Activated CD4-positive, alpha-beta memory T cell treated with anti-CD3 and anti-CD28 coated beads for 36 hours (primary cell): ENCODE data around the gene TSEN54. TPM values are rescaled to one million over a fixed set of nuclear protein-coding genes. Genes with fewer than 3 reads are reported as not detected.

Experiments
- CTCF ChIA-PET: fragments of 350-600 bp; sonication (Branson Sonifier 250); formaldehyde crosslinking; loops from one replicate; lab custom pipeline; 2021; ENCODE audit warnings: antibody characterized with exemption, inconsistent platforms; lab: Charles Lee
- POLR2A ChIA-PET: fragments of 350-600 bp; sonication (Branson Sonifier 250); formaldehyde crosslinking; loops from one replicate; lab custom pipeline; 2021; ENCODE audit warnings: antibody characterized with exemption; lab: Charles Lee
- DNase-seq: peaks from one replicate; pipeline ENCODE4 v3.0.0-alpha.2; 2020
- H3K27ac Mint-ChIP-seq: one replicate; pipeline ENCODE4 v1.8.0; 2021; ENCODE audit warnings: mixed read lengths
- H3K27me3 Mint-ChIP-seq: one replicate; pipeline ENCODE4 v1.8.0; 2021; ENCODE audit warnings: mixed read lengths
- H3K36me3 Mint-ChIP-seq: one replicate; pipeline ENCODE4 v1.8.0; 2021; ENCODE audit warnings: mixed read lengths
- H3K4me1 Mint-ChIP-seq: one replicate; pipeline ENCODE4 v1.8.0; 2021; ENCODE audit warnings: low read depth, mixed read lengths
- H3K4me3 Mint-ChIP-seq: one replicate; pipeline ENCODE4 v1.8.0; 2021; ENCODE audit warnings: mild to moderate bottlenecking, mixed read lengths
- H3K9me3 Mint-ChIP-seq: one replicate; pipeline ENCODE4 v1.8.0; 2021; ENCODE audit warnings: mixed read lengths
- intact Hi-C: fragments of 100-400 bp; cut with micrococcal nuclease; formaldehyde crosslinking; loops from one replicate; pipeline ENCODE4 v1.15.1; 2023
- total RNA-seq, 2 experiments: library from RNA; stranded (reverse); gene quantifications; one replicate each; pipeline ENCODE4 v1.2.3, GENCODE V29; 2021

The TSEN54 gene
- total RNA-seq, 2 experiments from 2014 or later: 34.9 to 39.7 TPM

DNA sequence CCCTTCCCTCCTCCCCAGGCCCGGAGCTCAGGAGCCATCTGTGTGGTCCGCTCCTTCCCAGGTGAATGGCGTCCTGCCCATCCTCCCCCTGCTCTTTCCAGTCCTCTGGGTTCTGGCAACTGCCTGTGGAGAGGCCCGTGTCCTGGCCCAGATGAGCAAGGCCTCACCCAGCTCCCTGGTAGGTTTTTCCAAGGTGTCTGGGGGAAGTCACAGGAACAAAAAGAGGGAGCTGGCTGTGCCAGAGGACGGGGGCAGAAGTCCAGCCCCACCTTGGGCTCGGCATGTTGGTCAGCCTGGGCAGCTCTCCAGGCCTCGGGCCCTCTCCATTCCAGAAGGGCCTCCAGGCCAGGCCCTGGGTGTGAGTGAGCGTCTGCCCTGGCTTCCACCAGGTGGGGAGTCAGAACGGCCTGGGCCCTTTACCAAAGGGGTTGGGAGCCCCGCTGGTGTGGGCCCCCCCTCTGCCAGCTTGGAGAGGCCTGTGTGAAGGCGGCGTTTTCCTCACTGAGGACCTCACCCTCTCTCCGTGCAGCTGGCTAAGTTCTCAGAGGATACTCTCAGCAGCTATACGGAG, 26.1 kb upstream of the TSEN54 start:
- no peak for DNase-seq
- ChIA-PET POLR2A (no interaction called here), CTCF (no interaction called here)
- H3K27me3 Mint-ChIP-seq: no peaks in the 10 kb centered on the region
- H3K27ac Mint-ChIP-seq: no peak overlapping the region
- no peak overlapping the region for H3K4me3 Mint-ChIP-seq
- H3K4me1 Mint-ChIP-seq: peaks cover 18% of the 10 kb centered on the region
- no peaks in the 10 kb centered on the region for H3K9me3 Mint-ChIP-seq
- H3K36me3 Mint-ChIP-seq: peaks cover 5% of the 10 kb centered on the region
- intact Hi-C loops: no loop called here

DNA sequence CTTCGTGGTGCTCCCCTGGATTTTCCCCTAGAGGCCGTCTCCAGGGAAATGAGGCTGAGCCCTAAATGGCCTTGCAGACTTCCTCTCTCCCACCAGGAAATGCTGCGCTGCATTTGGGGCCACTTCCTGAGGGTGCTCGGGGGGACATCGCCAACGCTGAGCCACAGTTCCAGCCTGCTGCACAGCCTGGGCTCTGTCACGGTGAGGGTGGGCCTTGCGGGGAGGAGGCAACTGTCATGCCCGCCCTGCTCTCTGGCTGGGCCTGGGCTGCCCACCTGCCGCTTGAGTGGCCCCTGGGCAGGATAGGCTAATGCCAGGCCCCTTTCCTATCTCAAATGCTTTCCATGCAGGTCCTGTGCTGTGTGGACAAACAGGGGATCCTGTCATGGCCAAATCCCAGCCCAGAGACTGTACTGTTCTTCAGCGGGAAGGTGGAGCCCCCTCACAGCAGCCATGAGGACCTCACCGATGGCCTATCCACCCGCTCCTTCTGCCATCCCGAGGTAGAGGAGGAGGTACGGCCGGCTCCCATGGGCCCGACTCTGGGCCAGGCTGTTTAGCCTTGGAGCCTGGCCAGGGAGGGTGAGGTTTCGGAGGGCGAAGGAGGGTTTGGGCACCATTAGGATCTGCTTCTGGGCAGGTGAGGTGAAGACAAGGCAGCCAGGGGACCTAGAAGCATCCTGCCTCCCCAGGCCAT, 25.2 kb upstream of the TSEN54 start:
- intact Hi-C loops: no loop called here
- peaks cover 18% of the 10 kb centered on the region for H3K4me1 Mint-ChIP-seq
- no peak overlapping the region for H3K4me3 Mint-ChIP-seq
- H3K36me3 Mint-ChIP-seq: peaks cover 5% of the 10 kb centered on the region
- no peaks in the 10 kb centered on the region for H3K9me3 Mint-ChIP-seq
- ChIA-PET POLR2A (no interaction called here), CTCF (no interaction called here)
- no peaks in the 10 kb centered on the region for H3K27me3 Mint-ChIP-seq
- H3K27ac Mint-ChIP-seq: no peak overlapping the region
- no peak for DNase-seq

DNA sequence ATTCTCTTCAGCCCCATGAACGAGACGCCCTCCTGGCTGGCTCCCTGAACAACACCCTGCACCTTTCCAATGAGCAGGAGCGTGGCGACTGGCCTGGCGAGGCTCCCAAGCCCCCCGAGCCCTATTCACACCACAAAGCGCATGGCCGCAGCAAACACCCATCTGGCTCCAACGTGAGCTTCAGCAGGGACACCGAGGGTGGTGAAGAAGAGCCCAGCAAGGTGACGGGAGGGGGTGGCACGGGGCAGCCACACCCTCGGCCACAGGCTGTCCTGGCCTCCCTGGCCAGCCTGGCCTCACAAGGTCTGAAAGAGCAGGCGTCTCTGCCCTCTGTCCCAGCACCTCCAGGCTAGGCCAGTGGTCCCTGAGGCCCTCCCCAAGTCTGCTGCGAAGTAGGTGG, 24.6 kb upstream of the TSEN54 start:
- no peak for DNase-seq
- no peak overlapping the region for H3K4me3 Mint-ChIP-seq
- intact Hi-C loops: no loop called here
- no peaks in the 10 kb centered on the region for H3K27me3 Mint-ChIP-seq
- H3K9me3 Mint-ChIP-seq: no peaks in the 10 kb centered on the region
- ChIA-PET POLR2A (no interaction called here), CTCF (no interaction called here)
- peaks cover 12% of the 10 kb centered on the region for H3K4me1 Mint-ChIP-seq
- H3K36me3 Mint-ChIP-seq: peaks cover 3% of the 10 kb centered on the region
- H3K27ac Mint-ChIP-seq: no peak overlapping the region

DNA sequence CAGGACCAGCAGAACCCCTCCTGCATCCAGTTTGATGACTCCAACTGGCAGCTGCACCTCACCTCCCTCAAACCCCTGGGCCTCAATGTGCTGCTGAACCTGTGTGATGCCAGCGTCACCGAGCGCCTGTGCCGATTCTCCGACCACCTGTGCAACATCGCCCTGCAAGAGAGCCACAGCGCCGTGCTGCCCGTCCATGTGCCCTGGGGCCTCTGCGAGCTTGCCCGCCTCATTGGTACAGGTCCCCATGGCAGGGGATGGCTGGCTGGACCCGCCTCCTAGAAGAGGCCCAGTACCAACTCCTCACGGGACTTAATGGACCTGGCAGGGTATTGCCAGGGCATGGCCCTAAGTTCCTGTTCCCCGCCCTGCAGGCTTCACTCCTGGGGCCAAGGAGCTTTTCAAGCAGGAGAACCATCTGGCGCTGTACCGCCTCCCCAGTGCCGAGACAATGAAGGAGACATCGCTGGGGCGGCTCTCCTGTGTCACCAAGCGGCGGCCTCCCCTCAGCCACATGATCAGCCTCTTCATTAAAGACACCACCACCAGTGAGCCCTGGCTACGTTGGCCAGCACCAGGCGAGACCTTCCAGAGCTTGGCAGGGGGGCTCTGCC, 23.7 kb upstream of the TSEN54 start:
- CTCF ChIA-PET: no interaction called here
- Mint-ChIP-seq H3K27ac (no peak overlapping the region), H3K9me3 (no peaks in the 10 kb centered on the region), H3K36me3 (peaks cover 6% of the 10 kb centered on the region), H3K4me1 (peaks cover 3% of the 10 kb centered on the region), H3K27me3 (no peaks in the 10 kb centered on the region), H3K4me3 (no peak overlapping the region)
- intact Hi-C loops: no loop called here
- DNase-seq: no peak
- POLR2A ChIA-PET: no interaction called here

DNA sequence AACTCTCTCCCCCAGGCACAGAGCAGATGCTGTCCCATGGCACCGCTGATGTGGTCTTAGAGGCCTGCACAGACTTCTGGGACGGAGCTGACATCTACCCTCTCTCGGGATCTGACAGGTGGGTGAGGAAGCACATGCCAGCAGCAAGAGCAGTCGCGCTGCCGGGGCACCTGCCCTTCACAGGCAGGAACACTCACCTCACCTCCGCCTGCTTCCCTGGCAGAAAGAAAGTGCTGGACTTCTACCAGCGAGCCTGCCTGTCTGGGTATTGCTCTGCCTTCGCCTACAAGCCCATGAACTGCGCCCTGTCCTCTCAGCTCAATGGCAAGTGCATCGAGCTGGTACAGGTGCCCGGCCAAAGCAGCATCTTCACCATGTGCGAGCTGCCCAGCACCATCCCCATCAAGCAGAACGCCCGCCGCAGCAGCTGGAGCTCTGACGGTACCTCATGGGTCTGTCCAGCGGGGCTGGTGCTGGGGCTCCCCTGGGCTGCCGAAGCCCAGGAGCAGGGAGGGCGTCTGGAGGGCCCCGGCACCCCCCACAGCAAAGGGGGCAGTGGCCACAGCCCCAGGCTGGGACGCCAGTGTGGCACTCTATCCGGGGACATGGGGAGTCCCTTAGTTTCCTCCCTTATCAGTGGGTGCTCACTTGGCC, 22.7 kb upstream of the TSEN54 start:
- Mint-ChIP-seq H3K9me3 (no peaks in the 10 kb centered on the region), H3K27ac (no peak overlapping the region), H3K4me3 (no peak overlapping the region), H3K4me1 (no peaks in the 10 kb centered on the region), H3K27me3 (no peaks in the 10 kb centered on the region), H3K36me3 (peaks cover 6% of the 10 kb centered on the region)
- POLR2A ChIA-PET: no interaction called here
- DNase-seq: no peak
- CTCF ChIA-PET: no interaction called here
- intact Hi-C loops: no loop called here

DNA sequence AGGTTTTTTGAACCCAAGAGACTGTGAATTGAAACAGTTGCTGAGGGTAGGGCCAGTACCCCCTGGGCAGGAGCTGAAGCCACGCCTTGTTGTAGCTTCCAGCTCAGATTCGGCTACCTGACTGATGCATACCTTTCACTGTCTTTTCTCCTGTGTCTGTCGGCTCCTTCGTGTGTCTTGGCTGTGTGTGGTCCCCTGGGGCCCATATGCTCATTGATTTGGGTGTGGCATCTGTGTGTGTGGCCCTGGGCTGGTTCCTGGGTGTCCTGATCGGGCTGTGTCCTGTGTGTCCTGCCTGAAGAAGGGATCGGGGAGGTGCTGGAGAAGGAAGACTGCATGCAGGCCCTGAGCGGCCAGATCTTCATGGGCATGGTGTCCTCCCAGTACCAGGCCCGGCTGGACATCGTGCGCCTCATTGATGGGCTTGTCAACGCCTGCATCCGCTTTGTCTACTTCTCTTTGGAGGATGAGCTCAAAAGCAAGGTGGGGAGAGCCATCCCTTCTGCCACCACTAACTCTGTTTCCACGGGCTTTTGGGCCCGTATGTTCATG, 21.9 kb upstream of the TSEN54 start:
- H3K9me3 Mint-ChIP-seq: no peaks in the 10 kb centered on the region

DNA sequence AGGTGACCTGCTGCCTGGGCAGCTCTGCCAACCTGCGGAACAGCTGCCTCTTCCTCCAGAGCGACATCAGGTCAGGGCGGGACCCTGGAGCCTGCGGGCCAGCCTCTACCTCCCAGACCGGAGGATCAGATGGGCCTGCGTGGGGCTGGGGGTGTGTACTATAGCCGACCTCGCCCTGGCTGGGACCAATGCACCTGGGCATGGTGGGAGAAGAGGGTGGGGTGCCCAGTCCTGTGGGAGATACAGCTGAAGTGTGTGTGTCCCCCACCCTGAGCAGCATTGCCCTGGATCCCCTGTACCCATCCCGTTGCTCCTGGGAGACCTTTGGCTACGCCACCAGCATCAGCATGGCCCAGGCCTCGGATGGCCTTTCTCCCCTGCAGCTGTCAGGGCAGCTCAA, 20.3 kb upstream of the TSEN54 start:
- CTCF ChIA-PET: interaction anchor here (1.1 kb wide), 1 partner anchor 10 kb away, joined by 3 read pairs; no protein-coding TSS in a partner anchor
- no peaks in the 10 kb centered on the region for H3K4me1 Mint-ChIP-seq
- no peaks in the 10 kb centered on the region for H3K27me3 Mint-ChIP-seq
- H3K27ac Mint-ChIP-seq: no peak overlapping the region
- H3K36me3 Mint-ChIP-seq: peaks cover 8% of the 10 kb centered on the region
- no peak overlapping the region for H3K4me3 Mint-ChIP-seq
- no peak for DNase-seq
- no peaks in the 10 kb centered on the region for H3K9me3 Mint-ChIP-seq
- intact Hi-C loops: no loop called here
- POLR2A ChIA-PET: no interaction called here

More for the DNA sequence above, 21.9 kb upstream of the TSEN54 start:
- no peaks in the 10 kb centered on the region for H3K27me3 Mint-ChIP-seq
- H3K27ac Mint-ChIP-seq: no peak overlapping the region
- DNase-seq: no peak
- H3K4me3 Mint-ChIP-seq: no peak overlapping the region
- H3K4me1 Mint-ChIP-seq: no peaks in the 10 kb centered on the region
- intact Hi-C loops: no loop called here
- peaks cover 6% of the 10 kb centered on the region for H3K36me3 Mint-ChIP-seq
- POLR2A ChIA-PET: no interaction called here
- CTCF ChIA-PET: no interaction called here

DNA sequence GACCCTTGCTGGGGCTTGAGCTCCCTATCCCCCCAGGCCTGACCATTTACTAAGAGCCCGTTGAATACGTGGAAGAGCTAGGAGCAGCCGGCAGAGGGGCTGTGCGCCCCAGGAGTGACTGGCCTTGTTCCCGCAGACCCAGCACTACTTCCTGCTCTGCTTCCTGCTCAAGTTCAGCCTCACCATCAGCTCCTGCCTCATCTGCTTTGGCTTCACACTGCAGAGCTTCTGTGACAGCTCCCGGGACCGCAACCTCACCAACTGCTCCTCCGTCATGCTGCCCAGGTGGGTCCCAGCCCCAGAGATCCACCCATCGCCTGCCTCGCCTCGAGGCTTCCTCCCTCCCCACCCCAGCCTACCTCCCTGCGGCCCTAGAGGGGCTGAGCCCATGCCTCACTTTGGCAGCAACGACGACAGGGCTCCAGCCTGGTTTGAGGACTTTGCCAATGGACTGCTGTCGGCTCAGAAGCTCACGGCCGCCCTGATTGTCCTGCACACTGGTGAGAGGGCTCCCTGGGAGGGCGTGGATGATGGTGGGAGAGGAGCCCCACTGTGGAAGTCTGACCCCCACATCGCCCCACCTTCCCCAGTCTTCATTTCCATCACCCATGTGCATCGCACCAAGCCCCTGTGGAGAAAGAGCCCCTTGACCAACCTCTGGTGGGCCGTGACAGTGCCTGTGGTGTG, 18.1 kb upstream of the TSEN54 start:
- POLR2A ChIA-PET: no interaction called here
- no peaks in the 10 kb centered on the region for H3K4me1 Mint-ChIP-seq
- intact Hi-C loops: no loop called here
- CTCF ChIA-PET: interaction anchor here (1.2 kb wide), 1 partner anchor 135 kb away, joined by 3 read pairs; the partner anchor contains the start of gene SMIM5
- DNase-seq: no peak
- H3K36me3 Mint-ChIP-seq: peaks cover 5% of the 10 kb centered on the region
- no peaks in the 10 kb centered on the region for H3K9me3 Mint-ChIP-seq
- no peaks in the 10 kb centered on the region for H3K27me3 Mint-ChIP-seq
- H3K27ac Mint-ChIP-seq: no peak overlapping the region
- H3K4me3 Mint-ChIP-seq: no peak overlapping the region

DNA sequence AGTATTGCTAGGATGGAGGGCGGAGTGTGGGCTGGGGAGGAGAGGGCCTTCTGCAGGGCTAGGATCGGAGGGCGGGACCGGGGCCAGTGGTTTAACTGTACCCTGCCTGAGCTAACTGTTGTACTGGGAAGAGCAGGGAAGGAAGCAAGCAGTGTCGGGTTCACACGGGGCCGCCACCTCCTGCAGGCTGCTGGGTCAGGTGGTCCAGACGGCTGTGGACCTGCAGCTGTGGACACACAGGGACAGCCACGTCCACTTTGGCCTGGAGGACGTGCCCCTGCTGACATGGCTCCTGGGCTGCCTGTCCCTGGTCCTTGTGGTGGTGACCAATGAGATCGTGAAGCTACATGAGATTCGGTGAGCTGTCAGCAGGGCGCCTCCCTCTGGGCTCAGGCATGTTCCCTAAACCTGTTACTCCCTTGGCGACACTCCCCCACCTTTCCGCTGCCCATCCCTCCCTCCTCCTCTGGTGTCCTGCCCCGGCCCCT, 17.6 kb upstream of the TSEN54 start:
- POLR2A ChIA-PET: no interaction called here
- H3K36me3 Mint-ChIP-seq: peaks cover 5% of the 10 kb centered on the region
- H3K9me3 Mint-ChIP-seq: no peaks in the 10 kb centered on the region
- intact Hi-C loops: no loop called here
- CTCF ChIA-PET: interaction anchor here (1.2 kb wide), 1 partner anchor 134 kb away, joined by 3 read pairs; the partner anchor contains the start of gene SMIM5
- H3K4me3 Mint-ChIP-seq: no peak overlapping the region
- H3K27me3 Mint-ChIP-seq: no peaks in the 10 kb centered on the region
- H3K27ac Mint-ChIP-seq: no peak overlapping the region
- DNase-seq: no peak
- no peaks in the 10 kb centered on the region for H3K4me1 Mint-ChIP-seq

DNA sequence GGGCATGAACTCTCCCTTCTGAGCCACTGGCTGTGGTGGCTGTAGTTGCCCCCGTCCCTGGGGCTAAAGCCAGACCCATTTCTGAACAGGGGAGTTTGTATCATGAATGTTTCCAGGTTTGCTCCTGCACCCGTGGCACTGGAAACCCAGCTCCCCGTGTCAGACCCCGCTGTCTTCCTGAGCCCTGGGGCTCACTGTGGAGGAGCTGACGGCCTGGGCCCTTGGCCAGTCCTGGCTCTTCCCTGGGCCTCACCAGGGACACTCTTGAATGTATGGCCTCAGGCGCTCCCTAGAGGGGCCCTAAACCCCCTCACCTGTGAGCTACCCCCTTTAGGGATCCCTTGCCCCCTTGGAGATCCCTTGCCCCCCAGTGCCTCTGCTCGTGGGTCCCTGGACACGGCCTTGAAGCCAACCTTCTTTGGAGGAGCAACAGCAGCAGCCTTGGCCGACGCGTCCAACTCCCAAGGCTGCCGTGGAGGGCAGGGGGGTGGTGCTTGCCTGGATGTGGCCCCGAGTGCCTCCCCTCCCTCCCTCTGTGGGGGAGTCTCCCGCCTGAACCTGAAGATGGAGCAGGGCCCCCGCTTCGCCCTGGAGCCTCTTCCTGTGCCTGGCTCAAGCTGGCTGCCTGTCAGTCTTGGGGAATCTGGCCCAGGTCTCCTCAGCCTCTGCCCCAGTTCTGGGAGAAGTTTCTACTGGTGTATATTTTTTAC, 16.9 kb upstream of the TSEN54 start:
- intact Hi-C loops: no loop called here
- H3K9me3 Mint-ChIP-seq: no peaks in the 10 kb centered on the region
- no peaks in the 10 kb centered on the region for H3K4me1 Mint-ChIP-seq
- ChIA-PET POLR2A (no interaction called here), CTCF (no interaction called here)
- no peaks in the 10 kb centered on the region for H3K27me3 Mint-ChIP-seq
- H3K36me3 Mint-ChIP-seq: peaks cover 5% of the 10 kb centered on the region
- no peak for DNase-seq
- no peak overlapping the region for H3K4me3 Mint-ChIP-seq
- no peak overlapping the region for H3K27ac Mint-ChIP-seq

DNA sequence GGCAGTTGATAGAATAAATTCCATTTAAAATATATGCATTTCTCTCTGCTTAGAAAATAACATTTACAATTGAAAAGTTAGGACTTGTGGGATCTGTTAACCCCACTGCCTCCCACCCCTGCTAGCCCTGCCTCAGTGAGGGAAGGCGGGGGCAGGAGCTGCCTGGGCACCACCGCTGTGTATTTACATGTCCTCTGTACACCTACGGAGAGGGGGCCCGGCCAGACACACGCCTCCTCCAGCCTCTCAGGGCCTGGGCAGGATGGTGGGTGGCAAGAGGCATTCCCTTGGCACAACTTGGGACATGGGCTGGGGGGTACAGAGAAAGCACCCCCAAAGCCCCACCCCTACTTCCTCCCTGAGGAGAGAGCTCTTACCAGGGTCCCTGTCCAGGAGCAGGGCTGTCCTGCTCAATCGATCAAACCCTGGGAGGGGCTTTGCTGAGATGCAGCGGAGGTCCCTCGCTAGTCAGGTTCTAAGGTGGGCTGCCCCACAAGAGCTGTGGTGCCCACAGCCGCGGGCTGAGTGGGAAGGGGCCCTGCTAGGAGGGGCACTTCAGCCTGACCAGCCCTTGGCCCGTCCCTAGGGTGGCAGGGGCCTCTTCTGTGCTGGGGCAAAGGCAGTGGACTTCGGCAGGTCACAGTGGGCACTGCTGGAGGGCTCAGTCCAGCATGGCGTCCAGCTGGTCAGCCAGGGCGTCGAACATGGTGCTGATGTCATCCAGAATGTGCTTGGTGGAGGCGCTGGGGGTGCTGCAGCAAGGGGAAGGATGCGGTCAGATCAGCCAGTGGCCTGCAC, 15.7 kb upstream of the TSEN54 start:
- CTCF ChIA-PET: interaction anchor here (0.7 kb wide), 1 partner anchor 247 kb away, joined by 3 read pairs; no protein-coding TSS in a partner anchor
- Mint-ChIP-seq H3K4me1 (no peaks in the 10 kb centered on the region), H3K27ac (no peak overlapping the region), H3K4me3 (no peak overlapping the region), H3K27me3 (no peaks in the 10 kb centered on the region), H3K36me3 (peaks cover 5% of the 10 kb centered on the region), H3K9me3 (no peaks in the 10 kb centered on the region)
- intact Hi-C loops: no loop called here
- DNase-seq: no peak
- POLR2A ChIA-PET: no interaction called here
